ENCODE results near the gene ZNF718.

GRCh38 chr4:98386-98785 is 25.9 kb upstream of the ZNF718 start:
- TF ChIP-seq CTCF (conservative IDR thresholded peaks at IDR 0.05; ENCODE audit: low read depth, low read length) (no peak), EZH2phosphoT487 (IDR thresholded peaks at IDR 0.05; ENCODE audit: borderline replicate concordance, low read length) (no peak), EZH2 (IDR thresholded peaks at IDR 0.05; ENCODE audit: low read length, unreplicated experiment) (no peak)

Data from PC-3 (cell line).